Progenitor cell of endocrine pancreas (in vitro differentiated cells): Measurements from ENCODE around the gene HESX1. TPM values are rescaled to one million over a fixed set of nuclear protein-coding genes. Genes with fewer than 3 reads are reported as not detected.
A peak's percentile ranks its signal among the peaks of the same experiment; 100 is the strongest.

Experiments used
- DNase-seq: peaks from one replicate; pipeline ENCODE4 v3.0.0; 2021; ENCODE audit warnings: low spot score; ENCODE audit not compliant: unreplicated experiment
- H3K27ac Mint-ChIP-seq: 2 replicates; pipeline ENCODE4 v1.8.0; 2021; ENCODE audit warnings: mild to moderate bottlenecking, moderate library complexity, mixed read lengths
- H3K27me3 Mint-ChIP-seq: 2 replicates; pipeline ENCODE4 v1.8.0; 2021; ENCODE audit warnings: mixed read lengths
- H3K36me3 Mint-ChIP-seq: 2 replicates; pipeline ENCODE4 v1.8.0; 2022; ENCODE audit warnings: mixed read lengths; ENCODE audit not compliant: insufficient read depth
- H3K4me1 Mint-ChIP-seq: 2 replicates; pipeline ENCODE4 v1.8.0; 2021; ENCODE audit warnings: low read depth, mixed read lengths
- H3K4me3 Mint-ChIP-seq: 2 replicates; pipeline ENCODE4 v1.8.0; 2021; ENCODE audit warnings: low read depth, mild to moderate bottlenecking, moderate library complexity, mixed read lengths
- H3K9me3 Mint-ChIP-seq: 2 replicates; pipeline ENCODE4 v1.8.0; 2021; ENCODE audit warnings: low read depth, mixed read lengths
- CTCF ChIP-seq: fragments of 200-600 bp; sonication (generic); IDR thresholded peaks from one replicate; pipeline ENCODE4 v1.5.0; 2021; ENCODE audit warnings: antibody characterized with exemption, mild to moderate bottlenecking; ENCODE audit not compliant: unreplicated experiment
- total RNA-seq: library from RNA; stranded (reverse); gene quantifications from 2 replicates; pipeline ENCODE4 v1.2.1, GENCODE V29; 2021

Gene HESX1
- total RNA-seq, 1 donor from 2014 or later: 0.96 TPM

- Mint-ChIP-seq H3K4me3 (peak overlapping the region; percentile 85), H3K36me3 (no peaks in the 10 kb centered on the region), H3K27me3 (peaks cover 29% of the 10 kb centered on the region), H3K27ac (no peak overlapping the region), H3K9me3 (no peaks in the 10 kb centered on the region), H3K4me1 (peaks cover 24% of the 10 kb centered on the region)
- TF ChIP-seq CTCF: no peak
- no peak for DNase-seq
These were observed 36.0 kb downstream of the HESX1 start for GRCh38 chr3:57163751-57164150.

- no peak overlapping the region for H3K4me3 Mint-ChIP-seq
- peaks cover 14% of the 10 kb centered on the region for H3K27me3 Mint-ChIP-seq
- no peak for DNase-seq
- H3K4me1 Mint-ChIP-seq: peaks cover 34% of the 10 kb centered on the region
- H3K36me3 Mint-ChIP-seq: no peaks in the 10 kb centered on the region
- TF ChIP-seq CTCF: no peak
- no peak overlapping the region for H3K27ac Mint-ChIP-seq
- no peaks in the 10 kb centered on the region for H3K9me3 Mint-ChIP-seq
These were observed 37.9 kb downstream of the HESX1 start for GRCh38 chr3:57161915-57162314.

- H3K4me1 Mint-ChIP-seq: peaks cover 40% of the 10 kb centered on the region
- peaks cover 11% of the 10 kb centered on the region for H3K27me3 Mint-ChIP-seq
- DNase-seq: no peak
- no peak for TF ChIP-seq CTCF
- no peaks in the 10 kb centered on the region for H3K36me3 Mint-ChIP-seq
- H3K4me3 Mint-ChIP-seq: no peak overlapping the region
- H3K27ac Mint-ChIP-seq: no peak overlapping the region
- no peaks in the 10 kb centered on the region for H3K9me3 Mint-ChIP-seq
These were observed 38.8 kb downstream of the HESX1 start for GRCh38 chr3:57160765-57161538.

- peaks cover 11% of the 10 kb centered on the region for H3K27me3 Mint-ChIP-seq
- peaks cover 40% of the 10 kb centered on the region for H3K4me1 Mint-ChIP-seq
- H3K27ac Mint-ChIP-seq: peak overlapping the region; percentile 57
- H3K9me3 Mint-ChIP-seq: no peaks in the 10 kb centered on the region
- DNase-seq: no peak
- no peak overlapping the region for H3K4me3 Mint-ChIP-seq
- no peak for TF ChIP-seq CTCF
- no peaks in the 10 kb centered on the region for H3K36me3 Mint-ChIP-seq
These were observed 39.6 kb downstream of the HESX1 start for GRCh38 chr3:57160076-57160764.

- Mint-ChIP-seq H3K4me1 (peaks cover 37% of the 10 kb centered on the region), H3K4me3 (no peak overlapping the region), H3K27ac (no peak overlapping the region), H3K9me3 (no peaks in the 10 kb centered on the region), H3K27me3 (peaks cover 11% of the 10 kb centered on the region), H3K36me3 (no peaks in the 10 kb centered on the region)
- no peak for DNase-seq
- no peak for TF ChIP-seq CTCF
These were observed 40.7 kb downstream of the HESX1 start for GRCh38 chr3:57158813-57159738.
